Tibial nerve (tissue), 4 donors: Measurements from ENCODE around the gene PSD4. TPM values are rescaled to one million over a fixed set of nuclear protein-coding genes. Genes with fewer than 3 reads are reported as not detected.
A peak's percentile ranks its signal among the peaks of the same experiment; 100 is the strongest.

Experiments used
- DNase-seq, 2 donors: peaks; one replicate each; pipeline ENCODE4 v3.0.0-alpha.2; 2019; ENCODE audit warnings: low spot score in 2 of 2
- H3K27ac ChIP-seq, 4 donors: fragments of 200-600 bp; sonication (generic) in 3 of 4; one replicate each; pipeline ENCODE4 v1.5.1; 2017 to 2019; ENCODE audit warnings: mild to moderate bottlenecking in 1 of 4
- H3K27me3 ChIP-seq, 2 donors: fragments of 200-600 bp; sonication (generic) in 1 of 2; one replicate each; pipeline versions ENCODE4 v1.5.1 to v1.6.0; 2017 to 2019
- H3K36me3 ChIP-seq, 3 donors: fragments of 200-600 bp; sonication (generic); one replicate each; pipeline ENCODE4 v1.5.1; 2018 to 2019
- H3K4me1 ChIP-seq, 4 donors: fragments of 200-600 bp; sonication (generic) in 3 of 4; one replicate each; pipeline ENCODE4 v1.5.1; 2017 to 2019
- H3K4me3 ChIP-seq, 4 donors: fragments of 200-600 bp; sonication (generic) in 3 of 4; one replicate each; pipeline ENCODE4 v1.5.1; 2017 to 2019; ENCODE audit warnings: mild to moderate bottlenecking in 1 of 4, moderate library complexity in 1 of 4
- H3K9me3 ChIP-seq, 4 donors: fragments of 200-600 bp; sonication (generic) in 3 of 4; one replicate each; pipeline ENCODE4 v1.5.1; 2017 to 2019
- EP300 ChIP-seq, 2 donors: sonication (generic); formaldehyde crosslinking; IDR thresholded peaks; one replicate each; pipeline ENCODE4 v1.6.1; 2017; ENCODE audit warnings: antibody characterized with exemption in 2 of 2, mild to moderate bottlenecking in 1 of 2
- POLR2A ChIP-seq, 2 donors: fragments of 450-650 bp; IDR thresholded peaks; one replicate each; pipeline ENCODE4 v1.6.1; 2017; ENCODE audit warnings: antibody characterized with exemption in 2 of 2, mild to moderate bottlenecking in 2 of 2, moderate library complexity in 2 of 2
- WGBS, 2 donors: methylation state at CpG; one replicate each; pipeline ENCODE4 v1.1.5; 2018; 5-methylcytosine and 5-hydroxymethylcytosine counted together
- total RNA-seq, 4 donors: library from RNA; depleted of rRNA; stranded (reverse); fragments of >200 nt; gene quantifications; one replicate each; pipeline ENCODE4 v1.1.0, GENCODE V29; 2016
- TF ChIP-seq, protein P1 (sequence below), 5 experiments: fragments of 200-600 bp in 3 of 5; fragments of 450-650 bp in 2 of 5; sonication (generic) in 3 of 5; IDR thresholded peaks; one replicate each; pipeline ENCODE4 v1.5.1; 2016 to 2019; ENCODE audit warnings: antibody characterized with exemption in 5 of 5, mild to moderate bottlenecking in 3 of 5, moderate library complexity in 2 of 5

Gene PSD4
- total RNA-seq, 4 donors from 2014 or later = 8.7 to 20.7 (median 11.3) TPM

DNA sequence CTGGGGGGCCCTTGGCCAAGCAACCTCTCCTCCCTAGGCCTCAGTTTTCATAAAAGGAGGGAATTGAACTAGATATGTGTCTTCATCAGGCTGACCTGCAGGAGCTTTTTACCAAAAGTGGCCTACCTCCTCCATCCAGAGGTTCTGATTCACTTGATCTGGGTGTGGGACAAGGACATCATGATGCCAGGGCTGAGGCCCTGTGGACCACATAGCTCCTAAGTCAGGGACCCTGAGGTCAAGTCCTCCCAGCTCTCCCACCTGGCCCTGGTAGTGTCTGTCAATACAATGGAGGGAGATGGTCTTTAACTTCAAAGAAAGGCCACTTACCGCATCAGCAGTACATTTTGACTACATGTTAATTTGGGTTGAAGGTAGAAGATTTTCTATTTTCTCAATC lies 35.9 kb upstream of the PSD4 start:
- no peak for DNase-seq
- 97 to 100% methylated on average over 1 of the region's 1 CpG for WGBS, 2 donors
- no peaks in the 10 kb centered on the region for H3K27me3 ChIP-seq
- H3K36me3 ChIP-seq = no peaks in the 10 kb centered on the region
- H3K27ac ChIP-seq = no peak overlapping the region
- TF ChIP-seq, protein P1, sequence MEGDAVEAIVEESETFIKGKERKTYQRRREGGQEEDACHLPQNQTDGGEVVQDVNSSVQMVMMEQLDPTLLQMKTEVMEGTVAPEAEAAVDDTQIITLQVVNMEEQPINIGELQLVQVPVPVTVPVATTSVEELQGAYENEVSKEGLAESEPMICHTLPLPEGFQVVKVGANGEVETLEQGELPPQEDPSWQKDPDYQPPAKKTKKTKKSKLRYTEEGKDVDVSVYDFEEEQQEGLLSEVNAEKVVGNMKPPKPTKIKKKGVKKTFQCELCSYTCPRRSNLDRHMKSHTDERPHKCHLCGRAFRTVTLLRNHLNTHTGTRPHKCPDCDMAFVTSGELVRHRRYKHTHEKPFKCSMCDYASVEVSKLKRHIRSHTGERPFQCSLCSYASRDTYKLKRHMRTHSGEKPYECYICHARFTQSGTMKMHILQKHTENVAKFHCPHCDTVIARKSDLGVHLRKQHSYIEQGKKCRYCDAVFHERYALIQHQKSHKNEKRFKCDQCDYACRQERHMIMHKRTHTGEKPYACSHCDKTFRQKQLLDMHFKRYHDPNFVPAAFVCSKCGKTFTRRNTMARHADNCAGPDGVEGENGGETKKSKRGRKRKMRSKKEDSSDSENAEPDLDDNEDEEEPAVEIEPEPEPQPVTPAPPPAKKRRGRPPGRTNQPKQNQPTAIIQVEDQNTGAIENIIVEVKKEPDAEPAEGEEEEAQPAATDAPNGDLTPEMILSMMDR (IDR thresholded peaks at IDR 0.05) = no peak
- no peaks in the 10 kb centered on the region for H3K4me1 ChIP-seq
- no peaks in the 10 kb centered on the region for H3K9me3 ChIP-seq
- H3K4me3 ChIP-seq = no peak overlapping the region

DNA sequence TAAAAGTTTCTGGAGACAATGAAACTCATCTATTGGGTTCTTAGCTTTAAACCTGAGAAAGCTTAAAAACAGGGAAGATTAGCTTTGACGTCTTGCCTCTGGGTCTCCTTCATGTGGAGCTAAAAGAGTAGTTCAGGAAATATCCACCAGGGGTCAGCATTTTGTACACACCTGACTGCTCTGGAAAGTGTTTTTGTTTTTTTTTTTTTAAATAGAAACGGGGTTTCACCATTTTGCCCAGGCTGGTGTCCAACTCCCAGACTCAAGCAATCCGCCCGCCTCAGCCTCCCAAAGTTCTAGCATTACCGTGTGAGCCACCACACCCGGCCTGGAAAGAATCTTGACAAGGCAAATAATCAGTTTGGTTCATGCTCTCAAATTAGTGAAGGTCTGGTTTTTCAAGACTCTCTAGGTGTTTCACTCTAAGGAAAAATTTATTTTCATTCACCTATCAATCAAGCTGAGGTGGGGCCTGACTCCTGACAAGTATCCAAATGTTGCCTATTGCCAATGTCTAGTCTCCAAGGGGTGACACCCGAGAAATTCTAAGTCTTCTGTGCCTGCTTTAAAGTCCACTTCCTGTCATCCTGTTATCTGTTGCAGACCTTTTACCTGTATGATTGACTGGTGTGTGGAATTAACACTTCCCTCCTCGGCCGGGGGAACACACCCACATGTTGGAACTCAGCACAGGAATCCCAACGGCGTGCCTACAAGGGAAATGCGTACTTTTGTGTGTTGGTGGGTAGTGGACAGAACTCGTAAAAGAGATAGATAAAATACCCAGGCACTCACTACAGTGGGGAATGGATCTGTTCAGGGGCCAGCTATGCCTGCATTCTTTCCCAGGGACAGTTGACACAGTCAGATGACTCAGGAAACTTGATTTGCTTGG lies 35.1 kb upstream of the PSD4 start:
- H3K4me1 ChIP-seq = no peaks in the 10 kb centered on the region
- H3K27me3 ChIP-seq = no peaks in the 10 kb centered on the region
- peak overlapping the region in 1 of 4 donors; percentile 7 for H3K27ac ChIP-seq
- no peaks in the 10 kb centered on the region for H3K9me3 ChIP-seq
- peak in 1 of 2 donors; percentile 91 for DNase-seq
- H3K4me3 ChIP-seq = no peak overlapping the region
- WGBS, 2 donors = 44 to 49% methylated on average over 13 of the region's 13 CpGs
- no peaks in the 10 kb centered on the region for H3K36me3 ChIP-seq
- TF ChIP-seq, protein P1 (IDR thresholded peaks at IDR 0.05) = peak; percentile 60 to 85 (median 71)
- TF ChIP-seq POLR2A (IDR thresholded peaks at IDR 0.05) (no peak), EP300 (IDR thresholded peaks at IDR 0.05) (no peak)

DNA sequence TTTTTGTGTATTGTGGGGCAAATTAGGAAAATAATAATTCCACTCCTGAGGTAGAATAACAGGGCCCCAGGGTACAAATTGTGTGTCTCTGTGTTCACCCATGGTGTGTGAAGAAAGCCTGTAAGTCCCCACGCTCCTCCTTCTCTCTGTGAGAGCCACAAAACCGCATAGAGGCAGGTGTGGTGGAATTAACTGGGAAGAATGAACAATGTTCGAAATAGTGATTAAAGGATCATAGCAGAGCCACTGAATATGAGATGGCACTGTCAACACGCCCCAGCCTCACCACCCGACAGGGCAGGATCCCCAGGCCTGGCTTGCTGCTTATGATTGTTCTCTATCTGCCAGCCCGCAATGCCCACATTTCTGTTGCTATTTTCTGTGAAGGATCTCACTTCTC lies 32.3 kb upstream of the PSD4 start:
- Histone ChIP-seq H3K36me3 (no peaks in the 10 kb centered on the region), H3K27me3 (no peaks in the 10 kb centered on the region), H3K4me1 (no peaks in the 10 kb centered on the region), H3K9me3 (no peaks in the 10 kb centered on the region), H3K27ac (no peak overlapping the region), H3K4me3 (no peak overlapping the region)
- DNase-seq = no peak
- TF ChIP-seq, protein P1 (IDR thresholded peaks at IDR 0.05) = no peak
- TF ChIP-seq EP300 (IDR thresholded peaks at IDR 0.05) = no peak
- no peak for TF ChIP-seq POLR2A (IDR thresholded peaks at IDR 0.05)
- WGBS, 2 donors = 85 to 91% methylated on average over 6 of the region's 6 CpGs

DNA sequence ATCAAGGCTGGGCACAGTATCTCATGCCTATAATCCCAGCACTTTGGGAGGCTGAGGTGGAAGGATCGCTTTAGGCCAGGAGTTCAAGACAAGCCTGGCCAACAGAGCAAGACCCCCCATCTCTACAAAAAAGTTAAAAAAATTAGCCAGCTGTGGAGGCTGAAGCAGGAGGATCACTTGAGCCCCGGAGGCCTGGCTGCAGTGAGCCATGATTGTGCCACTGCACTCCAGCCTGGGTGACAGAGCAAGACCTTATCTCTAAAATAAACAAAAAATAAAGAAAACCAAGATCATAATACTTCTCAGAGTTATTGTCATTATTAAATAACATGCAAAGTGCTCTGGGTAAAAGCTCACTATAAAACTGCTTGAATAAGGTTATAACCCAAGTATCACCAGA lies 31.5 kb upstream of the PSD4 start:
- H3K4me1 ChIP-seq = no peaks in the 10 kb centered on the region
- H3K4me3 ChIP-seq = no peak overlapping the region
- no peaks in the 10 kb centered on the region for H3K36me3 ChIP-seq
- H3K27ac ChIP-seq = no peak overlapping the region
- no peaks in the 10 kb centered on the region for H3K27me3 ChIP-seq
- WGBS, 2 donors = 92 to 98% methylated on average over 2 of the region's 2 CpGs
- H3K9me3 ChIP-seq = no peaks in the 10 kb centered on the region
- no peak for TF ChIP-seq POLR2A (IDR thresholded peaks at IDR 0.05)
- DNase-seq = no peak

DNA sequence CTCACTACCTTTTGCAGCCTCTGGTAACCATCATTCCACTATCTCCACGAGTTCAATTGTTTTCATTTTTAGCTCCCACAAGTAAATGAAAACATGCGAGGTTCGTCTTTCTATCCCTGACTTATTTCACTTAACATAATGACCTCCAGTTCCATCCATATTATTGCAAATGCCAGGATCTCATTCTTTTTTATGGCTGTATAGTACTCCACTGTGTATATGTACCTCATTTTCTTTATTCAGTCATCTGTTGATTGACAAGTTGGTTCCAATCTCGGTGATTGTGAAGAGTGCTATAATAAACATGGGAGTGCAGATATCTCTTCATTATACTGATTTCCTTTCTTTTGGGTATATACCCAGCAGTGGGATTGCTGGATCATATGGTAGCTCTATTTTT lies 29.5 kb upstream of the PSD4 start:
- WGBS, 2 donors = 65 to 82% methylated on average over 4 of the region's 4 CpGs
- no peaks in the 10 kb centered on the region for H3K27me3 ChIP-seq
- no peaks in the 10 kb centered on the region for H3K4me1 ChIP-seq
- TF ChIP-seq EP300 (IDR thresholded peaks at IDR 0.05) = no peak
- TF ChIP-seq, protein P1 (IDR thresholded peaks at IDR 0.05) = no peak
- no peaks in the 10 kb centered on the region for H3K36me3 ChIP-seq
- peaks cover 0 to 9% (median 0%) of the 10 kb centered on the region in 4 donors for H3K9me3 ChIP-seq
- DNase-seq = no peak
- no peak overlapping the region for H3K27ac ChIP-seq
- no peak overlapping the region for H3K4me3 ChIP-seq
